OCI-LY3 (cell line): ENCODE measurements around the gene TENM4.

ENCODE experiments used
- CTCF ChIP-seq: fragments of 200-600, 300-600 bp; sonication (generic); IDR thresholded peaks from 2 replicates; pipeline ENCODE4 v1.5.1; 2014; ENCODE audit warnings: antibody characterized with exemption, low read length, low read depth
- EZH2phosphoT487 ChIP-seq: fragments of 200-600 bp; shearing (Covaris generic); IDR thresholded peaks from 2 replicates; pipeline ENCODE4 v1.6.1; 2018; ENCODE audit warnings: antibody characterized with exemption, mixed run types, low read depth

- TF ChIP-seq CTCF (no peak), EZH2phosphoT487 (no peak)
Observed at GRCh38 chr11:79113054-79113690, 327.7 kb downstream of the TENM4 start.
